Endodermal cell (in vitro differentiated cells): ENCODE measurements around the gene RCAN2. TPM values are rescaled to one million over a fixed set of nuclear protein-coding genes. Genes with fewer than 3 reads are reported as not detected.

Experiments used
- DNase-seq: peaks from one replicate; pipeline ENCODE4 v3.0.0-alpha.2; 2017
- H3K27ac ChIP-seq: 2 replicates; pipeline ENCODE4 v1.5.1; 2013; ENCODE audit warnings: mild to moderate bottlenecking, low read depth, low read length, moderate library complexity
- H3K27me3 ChIP-seq: 2 replicates; pipeline ENCODE4 v1.6.1; 2013; ENCODE audit warnings: mild to moderate bottlenecking, low read length, moderate library complexity; ENCODE audit not compliant: insufficient read depth, control insufficient read depth, poor library complexity, severe bottlenecking
- H3K36me3 ChIP-seq: 2 replicates; pipeline ENCODE4 v1.7.0; 2013; ENCODE audit warnings: mild to moderate bottlenecking, low read length, moderate library complexity; ENCODE audit not compliant: control insufficient read depth, insufficient read depth
- H3K4me1 ChIP-seq: one replicate; pipeline ENCODE4 v1.7.0; 2013; ENCODE audit warnings: low read length; ENCODE audit not compliant: control insufficient read depth, insufficient read depth
- H3K4me3 ChIP-seq: 2 replicates; pipeline ENCODE4 v1.5.1; 2013; ENCODE audit warnings: mild to moderate bottlenecking, low read length, moderate library complexity
- H3K9ac ChIP-seq: 2 replicates; pipeline ENCODE4 v1.6.1; 2013; ENCODE audit warnings: mild to moderate bottlenecking, low read length, moderate library complexity; ENCODE audit not compliant: poor library complexity, severe bottlenecking; ENCODE audit errors: extremely low read depth
- H3K9me3 ChIP-seq: 2 replicates; pipeline ENCODE4 v1.6.1; 2013; ENCODE audit warnings: mild to moderate bottlenecking, low read length, moderate library complexity; ENCODE audit not compliant: control insufficient read depth
- H3K27ac Mint-ChIP-seq: 2 replicates; pipeline ENCODE4 v1.8.0; 2020; ENCODE audit warnings: mixed read lengths
- H3K27me3 Mint-ChIP-seq: 2 replicates; pipeline ENCODE4 v1.8.0; 2021; ENCODE audit warnings: mild to moderate bottlenecking, mixed read lengths; ENCODE audit not compliant: insufficient read depth
- H3K36me3 Mint-ChIP-seq: 2 replicates; pipeline ENCODE4 v1.8.0; 2020; ENCODE audit warnings: low read depth, mixed read lengths
- H3K4me1 Mint-ChIP-seq: 2 replicates; pipeline ENCODE4 v1.8.0; 2020; ENCODE audit warnings: mixed read lengths
- H3K4me3 Mint-ChIP-seq: 2 replicates; pipeline ENCODE4 v1.8.0; 2020; ENCODE audit warnings: mild to moderate bottlenecking, moderate library complexity, mixed read lengths
- H3K9me3 Mint-ChIP-seq: 2 replicates; pipeline ENCODE4 v1.8.0; 2020; ENCODE audit warnings: mild to moderate bottlenecking, mixed read lengths
- WGBS, 2 experiments: methylation state at CpG; one replicate each; pipeline versions ENCODE4 v1.1.5 to v1.1.7; 2013; ENCODE audit warnings: missing lambda C conversion rate in 2 of 2, mixed read lengths in 1 of 2; ENCODE audit not compliant: insufficient coverage in 1 of 2, insufficient read length in 1 of 2; 5-methylcytosine and 5-hydroxymethylcytosine counted together
- total RNA-seq, 2 donors: library from RNA; stranded (reverse); fragmentation: NEBNext Ultra II Directional in 1 of 2; extraction: Animal tissue kit (Norgen Biotek cat#: 25700) in 1 of 2; gene quantifications; 2 replicates in 1 of 2; 3 replicates in 1 of 2; pipeline ENCODE4 v1.2.1, GENCODE V29; 2021
- TF ChIP-seq, protein P1 (sequence below): fragments of 200-600 bp; sonication (generic); conservative IDR thresholded peaks from 2 replicates; pipeline ENCODE4 v1.5.0; 2021; ENCODE audit warnings: antibody characterized with exemption, mild to moderate bottlenecking

The RCAN2 gene
- total RNA-seq, 2 donors from 2014 or later, result 15.7 to 16.7 TPM

DNA sequence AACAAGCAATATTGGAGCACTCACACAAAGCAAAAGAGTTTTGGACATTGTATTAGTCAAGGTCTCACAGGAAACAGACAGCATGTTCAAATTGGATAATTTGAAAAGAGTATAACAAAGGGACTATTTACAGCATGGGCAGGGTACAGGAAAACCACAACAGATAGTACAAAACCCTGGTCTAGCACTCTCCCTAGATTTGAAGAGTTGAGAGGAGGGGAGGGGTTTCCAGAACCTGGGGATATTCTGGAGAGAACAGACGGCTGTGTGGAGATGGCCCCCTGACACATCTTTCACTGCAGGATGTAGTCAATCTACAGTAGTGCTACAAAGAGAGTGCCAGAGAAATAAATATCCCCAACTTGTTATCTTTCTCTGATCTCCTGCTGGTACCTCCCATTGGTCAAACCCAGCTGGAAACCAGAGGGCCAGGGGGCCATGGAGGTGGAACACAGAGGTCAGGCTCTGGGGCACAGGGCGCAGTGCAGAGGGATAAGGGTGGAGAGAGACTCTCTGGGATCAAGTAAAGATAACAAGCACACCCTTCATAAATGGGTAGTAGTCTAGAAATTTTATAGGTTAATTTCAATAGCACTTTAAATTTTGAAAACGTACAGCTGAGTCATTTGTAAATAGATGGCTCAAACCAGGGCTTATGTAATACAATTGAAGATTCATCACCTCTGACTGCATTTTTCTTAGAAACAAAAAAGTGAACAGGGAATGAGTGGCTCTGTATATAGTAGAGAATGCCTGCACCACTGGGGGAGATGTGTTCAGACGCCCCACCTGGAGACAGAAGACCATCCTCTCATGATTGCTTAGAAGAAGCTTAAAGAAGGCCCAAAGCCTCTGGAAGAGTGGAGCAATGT, 25.7 kb downstream of the RCAN2 start:
- 50 to 75% methylated on average over 1 to 4 of the region's 4 CpGs for WGBS, 2 experiments
- Mint-ChIP-seq H3K27ac (peak overlapping the region; percentile 28), H3K4me3 (no peak overlapping the region)

DNA sequence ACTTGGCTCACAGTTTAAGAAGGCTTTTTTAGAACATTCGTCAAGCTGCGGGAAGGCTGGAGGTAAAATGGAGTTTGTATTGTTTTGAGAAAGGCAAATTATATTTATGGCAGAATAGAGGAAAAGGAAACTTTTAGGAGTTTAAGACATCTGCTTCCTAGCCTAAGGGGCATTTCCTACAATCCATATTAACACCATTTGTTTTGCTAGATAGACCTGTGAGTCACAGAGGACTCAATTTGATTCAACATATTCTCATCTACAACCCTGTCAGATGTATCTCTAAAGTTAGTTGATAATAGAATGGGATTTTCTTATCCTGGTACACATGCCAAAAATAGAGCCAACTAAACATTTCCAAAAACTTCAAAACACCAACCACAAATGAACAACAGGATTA, 35.0 kb downstream of the RCAN2 start:
- H3K9me3 Mint-ChIP-seq, result no peaks in the 10 kb centered on the region
- no peak overlapping the region for H3K27ac ChIP-seq
- TF ChIP-seq, protein P1, sequence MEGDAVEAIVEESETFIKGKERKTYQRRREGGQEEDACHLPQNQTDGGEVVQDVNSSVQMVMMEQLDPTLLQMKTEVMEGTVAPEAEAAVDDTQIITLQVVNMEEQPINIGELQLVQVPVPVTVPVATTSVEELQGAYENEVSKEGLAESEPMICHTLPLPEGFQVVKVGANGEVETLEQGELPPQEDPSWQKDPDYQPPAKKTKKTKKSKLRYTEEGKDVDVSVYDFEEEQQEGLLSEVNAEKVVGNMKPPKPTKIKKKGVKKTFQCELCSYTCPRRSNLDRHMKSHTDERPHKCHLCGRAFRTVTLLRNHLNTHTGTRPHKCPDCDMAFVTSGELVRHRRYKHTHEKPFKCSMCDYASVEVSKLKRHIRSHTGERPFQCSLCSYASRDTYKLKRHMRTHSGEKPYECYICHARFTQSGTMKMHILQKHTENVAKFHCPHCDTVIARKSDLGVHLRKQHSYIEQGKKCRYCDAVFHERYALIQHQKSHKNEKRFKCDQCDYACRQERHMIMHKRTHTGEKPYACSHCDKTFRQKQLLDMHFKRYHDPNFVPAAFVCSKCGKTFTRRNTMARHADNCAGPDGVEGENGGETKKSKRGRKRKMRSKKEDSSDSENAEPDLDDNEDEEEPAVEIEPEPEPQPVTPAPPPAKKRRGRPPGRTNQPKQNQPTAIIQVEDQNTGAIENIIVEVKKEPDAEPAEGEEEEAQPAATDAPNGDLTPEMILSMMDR, result no peak
- DNase-seq, result no peak
- WGBS, 2 experiments, result 97 to 100% methylated on average over 1 to 2 of the region's 2 CpGs
- H3K9me3 ChIP-seq, result no peaks in the 10 kb centered on the region
- no peaks in the 10 kb centered on the region for H3K36me3 Mint-ChIP-seq
- H3K27me3 Mint-ChIP-seq, result no peaks in the 10 kb centered on the region
- H3K27me3 ChIP-seq, result no peaks in the 10 kb centered on the region
- H3K4me3 ChIP-seq, result no peak overlapping the region
- no peak overlapping the region for H3K4me3 Mint-ChIP-seq
- H3K4me1 ChIP-seq, result peaks cover 9% of the 10 kb centered on the region
- no peaks in the 10 kb centered on the region for H3K36me3 ChIP-seq
- H3K27ac Mint-ChIP-seq, result peak overlapping the region; percentile 10
- no peak overlapping the region for H3K9ac ChIP-seq
- H3K4me1 Mint-ChIP-seq, result peaks cover 41% of the 10 kb centered on the region

More for the DNA sequence above, 25.7 kb downstream of the RCAN2 start:
- Histone ChIP-seq H3K9ac (no peak overlapping the region), H3K27me3 (no peaks in the 10 kb centered on the region), H3K27ac (no peak overlapping the region), H3K4me1 (peaks cover 31% of the 10 kb centered on the region), H3K9me3 (peaks cover 6% of the 10 kb centered on the region), H3K36me3 (no peaks in the 10 kb centered on the region), H3K4me3 (no peak overlapping the region)
- peaks cover 62% of the 10 kb centered on the region for H3K4me1 Mint-ChIP-seq
- peaks cover 8% of the 10 kb centered on the region for H3K9me3 Mint-ChIP-seq
- TF ChIP-seq, protein P1, result no peak
- H3K36me3 Mint-ChIP-seq, result peaks cover 4% of the 10 kb centered on the region
- H3K27me3 Mint-ChIP-seq, result no peaks in the 10 kb centered on the region
- no peak for DNase-seq

DNA sequence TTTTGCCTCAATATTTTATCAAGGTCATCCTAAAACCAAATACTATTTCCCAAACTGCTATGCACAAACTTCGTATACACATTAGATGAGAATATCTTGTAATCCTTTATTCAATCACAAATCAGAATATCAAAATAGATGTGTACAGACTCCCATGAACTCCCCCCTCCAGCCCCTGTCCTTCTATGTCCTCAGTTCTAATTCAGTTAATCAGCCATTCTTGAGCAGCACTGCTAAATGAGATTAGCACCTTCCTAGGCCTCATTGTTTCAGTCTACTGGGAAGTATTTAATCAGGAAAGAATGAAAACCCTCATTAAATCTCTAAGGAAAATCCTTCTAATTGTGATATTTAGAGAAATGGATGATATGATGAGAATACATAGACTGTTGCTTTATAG, 36.6 kb downstream of the RCAN2 start:
- TF ChIP-seq, protein P1, result no peak
- H3K9me3 Mint-ChIP-seq, result peaks cover 9% of the 10 kb centered on the region
- H3K4me1 Mint-ChIP-seq, result peaks cover 44% of the 10 kb centered on the region

More for the DNA sequence above, 36.6 kb downstream of the RCAN2 start:
- Histone ChIP-seq H3K36me3 (no peaks in the 10 kb centered on the region), H3K9me3 (peaks cover 10% of the 10 kb centered on the region), H3K27ac (no peak overlapping the region), H3K4me1 (peaks cover 9% of the 10 kb centered on the region), H3K4me3 (no peak overlapping the region), H3K9ac (no peak overlapping the region), H3K27me3 (no peaks in the 10 kb centered on the region)
- 82 to 88% methylated on average over 1 of the region's 1 CpG for WGBS, 2 experiments
- Mint-ChIP-seq H3K27me3 (no peaks in the 10 kb centered on the region), H3K36me3 (peaks cover 10% of the 10 kb centered on the region), H3K27ac (peak overlapping the region; percentile 7), H3K4me3 (no peak overlapping the region)
- no peak for DNase-seq
